Liver (tissue), 9 donors: ENCODE results near the gene ALCAM. TPM values are rescaled to one million over a fixed set of nuclear protein-coding genes. Genes with fewer than 3 reads are reported as not detected.

ENCODE experiments used
- DNase-seq: peaks from one replicate; pipeline ENCODE4 v3.0.0-alpha.2; 2017; ENCODE audit warnings: low spot score
- H3K27ac ChIP-seq, 2 donors: one replicate each; pipeline ENCODE4 v1.7.0; 2013; ENCODE audit warnings: inconsistent platforms in 2 of 2, low read length in 2 of 2, control low read depth in 1 of 2, low read depth in 1 of 2, mild to moderate bottlenecking in 1 of 2
- H3K27me3 ChIP-seq, 4 donors: one replicate each; pipeline versions ENCODE4 v1.6.1 to v1.7.0; 2013; ENCODE audit warnings: low read length in 3 of 4, inconsistent platforms in 1 of 4, mild to moderate bottlenecking in 1 of 4, moderate library complexity in 1 of 4; ENCODE audit not compliant: control insufficient read depth in 4 of 4, insufficient read depth in 4 of 4
- H3K36me3 ChIP-seq, 4 donors: one replicate each; pipeline versions ENCODE4 v1.6.1 to v1.7.0; 2013; ENCODE audit warnings: low read length in 3 of 4, mild to moderate bottlenecking in 3 of 4, low read depth in 1 of 4, moderate library complexity in 1 of 4; ENCODE audit not compliant: control insufficient read depth in 4 of 4, insufficient read depth in 3 of 4
- H3K4me1 ChIP-seq, 4 donors: one replicate each; pipeline versions ENCODE4 v1.6.1 to v1.7.0; 2013; ENCODE audit warnings: low read length in 3 of 4, mild to moderate bottlenecking in 3 of 4, moderate library complexity in 1 of 4; ENCODE audit not compliant: control insufficient read depth in 4 of 4, insufficient read depth in 4 of 4
- H3K4me3 ChIP-seq, 3 donors: one replicate each; pipeline versions ENCODE4 v1.6.1 to v1.7.0; 2013; ENCODE audit warnings: low read length in 3 of 3, control low read depth in 1 of 3, low read depth in 1 of 3, mild to moderate bottlenecking in 1 of 3
- H3K9ac ChIP-seq, 2 donors: one replicate each; pipeline ENCODE4 v1.7.0; 2013; ENCODE audit warnings: low read length in 2 of 2, mild to moderate bottlenecking in 2 of 2, moderate library complexity in 2 of 2, control low read depth in 1 of 2, low read depth in 1 of 2
- H3K9me3 ChIP-seq, 4 donors: one replicate each; pipeline versions ENCODE4 v1.6.1 to v1.7.0; 2013; ENCODE audit warnings: low read length in 3 of 4; ENCODE audit not compliant: control insufficient read depth in 4 of 4
- CTCF ChIP-seq: fragments of 150-350 bp; IDR thresholded peaks from 2 replicates; pipeline ENCODE4 v1.5.1; 2017; ENCODE audit warnings: improper control_type of control experiment, low read depth, low read length; ENCODE audit not compliant: missing input control
- EGR1 ChIP-seq, 2 donors: IDR thresholded peaks; 2 replicates each; pipeline ENCODE4 v1.6.1; 2016 to 2018; ENCODE audit warnings: antibody characterized with exemption in 2 of 2, low read depth in 2 of 2
- FOXA1 ChIP-seq: IDR thresholded peaks from 2 replicates; pipeline ENCODE4 v1.6.1; 2016; ENCODE audit warnings: antibody characterized with exemption
- FOXA2 ChIP-seq: IDR thresholded peaks from 2 replicates; pipeline ENCODE4 v1.6.1; 2016; ENCODE audit warnings: antibody characterized with exemption
- GABPA ChIP-seq, 2 donors: IDR thresholded peaks in 1 of 2; conservative IDR thresholded peaks in 1 of 2; 2 replicates each; pipeline ENCODE4 v1.6.1; 2016; ENCODE audit warnings: antibody characterized with exemption in 2 of 2, mild to moderate bottlenecking in 1 of 2, moderate library complexity in 1 of 2
- HNF4A ChIP-seq, 2 donors: conservative IDR thresholded peaks; 2 replicates each; pipeline ENCODE4 v1.6.1; 2016; ENCODE audit warnings: antibody characterized with exemption in 2 of 2, mild to moderate bottlenecking in 2 of 2
- JUND ChIP-seq, 2 donors: IDR thresholded peaks; 2 replicates each; pipeline ENCODE4 v1.6.1; 2016; ENCODE audit warnings: antibody characterized with exemption in 2 of 2
- RAD21 ChIP-seq, 2 donors: IDR thresholded peaks; 2 replicates each; pipeline ENCODE4 v1.6.1; 2016; ENCODE audit warnings: antibody characterized with exemption in 2 of 2, mild to moderate bottlenecking in 2 of 2
- WGBS: extraction: QIAGEN DNeasy Blood & Tissue Kit; methylation state at CpG from one replicate; pipeline ENCODE4 v1.1.7; 2013; 5-methylcytosine and 5-hydroxymethylcytosine counted together
- polyA plus RNA-seq, 2 donors: library from polyadenylated mRNA; stranded (reverse) in 1 of 2; unstranded in 1 of 2; fragments of 200-250 nt in 1 of 2; fragments of >200 nt in 1 of 2; fragmentation: Nextera tagmentation in 1 of 2; extraction: Ambion mirVana in 1 of 2; gene quantifications; one replicate each; pipeline versions ENCODE4 v1.2.1 to v1.2.3, GENCODE V29; 2013 to 2015
- total RNA-seq, 2 donors: library from RNA; depleted of rRNA; stranded (reverse); fragments of >200 nt; gene quantifications; one replicate each; pipeline ENCODE4 v1.2.3, GENCODE V29; 2014
- donor health status: healthy.
- donor health status: healthy.
- donor health status: healthy.
- donor health status: healthy.
- donor health status: healthy.

ALCAM gene
- total and polyA plus RNA-seq, 4 donors: 14.2 to 62.0 (median 32.3) TPM

- H3K9me3 ChIP-seq: no peaks in the 10 kb centered on the region
- no peak overlapping the region for H3K27ac ChIP-seq
- no peak overlapping the region for H3K4me3 ChIP-seq
- no peak for DNase-seq
- H3K4me1 ChIP-seq: peaks cover 0 to 17% (median 2%) of the 10 kb centered on the region in 4 donors
- H3K9ac ChIP-seq: no peak overlapping the region
- WGBS: 31% methylated on average over 2 of the region's 2 CpGs
- no peaks in the 10 kb centered on the region for H3K27me3 ChIP-seq
- no peaks in the 10 kb centered on the region for H3K36me3 ChIP-seq
- TF ChIP-seq FOXA1 (no peak), RAD21 (IDR thresholded peaks at IDR 0.05) (no peak), CTCF (no peak), FOXA2 (no peak), JUND (IDR thresholded peaks at IDR 0.05) (no peak), GABPA (IDR thresholded peaks at IDR 0.05 in 1 of 2, conservative IDR thresholded peaks at IDR 0.05 in 1 of 2) (no peak)
These were observed 100.0 kb downstream of the ALCAM start for GRCh38 chr3:105466495-105467404.

- no peak overlapping the region for H3K4me3 ChIP-seq
These were observed 104.1 kb downstream of the ALCAM start for GRCh38 chr3:105470851-105471250.

GRCh38 chr3:105473521-105474223 is 107.0 kb downstream of the ALCAM start:
- H3K9ac ChIP-seq: no peak overlapping the region
- no peaks in the 10 kb centered on the region for H3K36me3 ChIP-seq
- H3K4me3 ChIP-seq: no peak overlapping the region
- H3K4me1 ChIP-seq: no peaks in the 10 kb centered on the region
- TF ChIP-seq JUND (IDR thresholded peaks at IDR 0.05): no peak
- DNase-seq: no peak
- no peak overlapping the region for H3K27ac ChIP-seq
- no peaks in the 10 kb centered on the region for H3K27me3 ChIP-seq
- no peaks in the 10 kb centered on the region for H3K9me3 ChIP-seq

More at GRCh38 chr3:105470851-105471250, 104.1 kb downstream of the ALCAM start:
- TF ChIP-seq HNF4A (conservative IDR thresholded peaks at IDR 0.05) (no peak), FOXA1 (no peak), RAD21 (IDR thresholded peaks at IDR 0.05) (no peak)
- H3K9me3 ChIP-seq: no peaks in the 10 kb centered on the region
- H3K9ac ChIP-seq: no peak overlapping the region
- DNase-seq: no peak
- 96% methylated on average over 2 of the region's 2 CpGs for WGBS
- H3K36me3 ChIP-seq: no peaks in the 10 kb centered on the region
- H3K27me3 ChIP-seq: no peaks in the 10 kb centered on the region
- no peak overlapping the region for H3K27ac ChIP-seq
- H3K4me1 ChIP-seq: peaks cover 0 to 12% (median 2%) of the 10 kb centered on the region in 4 donors

GRCh38 chr3:105480768-105481167 is 114.1 kb downstream of the ALCAM start:
- H3K27ac ChIP-seq: no peak overlapping the region
- no peaks in the 10 kb centered on the region for H3K27me3 ChIP-seq
- no peaks in the 10 kb centered on the region for H3K9me3 ChIP-seq
- peaks cover 0 to 4% (median 0%) of the 10 kb centered on the region in 4 donors for H3K4me1 ChIP-seq
- no peaks in the 10 kb centered on the region for H3K36me3 ChIP-seq
- 83% methylated on average over 1 of the region's 1 CpG for WGBS
- H3K9ac ChIP-seq: no peak overlapping the region
- TF ChIP-seq EGR1 (IDR thresholded peaks at IDR 0.05; ENCODE audit: low read depth in 2 of 2) (no peak), HNF4A (conservative IDR thresholded peaks at IDR 0.05) (no peak)
- DNase-seq: no peak
- no peak overlapping the region for H3K4me3 ChIP-seq
